ENCODE data around the gene MMD2.
A peak's percentile ranks its signal among the peaks of the same experiment; 100 is the strongest.

MMD2 gene

DNA sequence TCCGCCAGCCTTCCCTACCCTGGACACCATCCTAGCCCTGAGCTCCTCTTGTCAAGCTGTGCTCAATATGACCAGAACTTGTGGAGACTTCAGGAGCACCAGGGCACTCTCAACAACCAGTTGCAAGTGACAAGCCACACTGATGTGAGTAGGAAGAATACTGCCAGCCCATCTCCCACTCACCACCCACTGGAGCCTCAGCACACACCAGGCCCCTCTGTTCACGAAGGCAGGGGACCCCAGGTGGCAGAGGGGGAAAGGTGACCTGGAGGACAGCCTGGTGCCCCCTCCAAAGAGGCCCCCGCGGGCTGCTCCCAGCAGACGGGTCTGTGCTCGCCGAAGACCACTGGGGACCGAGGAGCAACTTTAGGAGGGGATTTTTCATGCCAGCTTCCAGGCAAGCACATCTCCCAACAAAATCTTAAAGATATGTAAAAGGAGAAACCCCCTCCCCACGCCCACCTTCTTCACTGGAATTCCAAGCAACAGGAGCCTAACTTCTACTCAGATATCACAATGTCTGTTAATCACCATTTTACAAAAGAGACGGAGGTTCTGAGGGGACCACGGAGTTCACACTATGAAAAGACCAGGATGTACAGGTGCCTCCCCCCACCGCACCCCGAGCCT, 1.0 kb downstream of the MMD2 start:
- DNase-seq (ENCODE audit: low spot score) = no peak

DNA sequence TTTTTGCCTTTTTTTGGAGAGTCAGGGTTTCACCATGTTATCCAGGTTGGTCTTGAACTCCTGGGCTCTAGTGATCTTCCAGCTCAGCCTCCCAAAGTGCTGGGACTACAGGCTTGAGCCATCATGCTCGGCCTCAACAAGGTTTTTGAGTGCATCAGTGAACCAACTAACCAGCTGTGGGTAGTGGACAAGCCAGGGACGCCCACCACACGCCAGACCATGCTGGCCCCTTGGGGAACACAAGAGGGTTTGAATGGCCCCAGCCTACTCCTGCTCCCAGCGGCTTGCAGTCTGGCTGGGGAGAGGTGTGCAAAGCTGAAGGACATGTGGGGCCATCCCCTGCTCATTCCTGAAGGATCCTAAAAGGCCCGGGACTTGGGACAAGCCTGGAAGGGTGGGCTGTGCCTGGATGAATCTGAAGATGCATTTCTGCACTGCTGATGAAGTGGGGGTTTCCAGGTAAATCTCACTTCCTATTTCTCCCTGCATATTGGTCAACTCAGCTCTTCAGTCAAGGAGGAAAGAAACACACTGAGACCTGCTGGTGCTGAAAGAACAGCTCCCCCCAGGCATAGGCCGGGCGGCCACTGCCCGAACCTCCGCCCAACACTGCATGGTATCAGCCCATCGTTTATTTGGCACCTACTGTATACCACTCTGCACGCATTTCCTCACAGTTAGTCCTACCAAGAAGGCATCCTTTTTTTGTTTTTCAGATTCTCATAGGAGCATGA, 6.9 kb downstream of the MMD2 start:
- peak; percentile 44 for DNase-seq (ENCODE audit: low spot score)

DNA sequence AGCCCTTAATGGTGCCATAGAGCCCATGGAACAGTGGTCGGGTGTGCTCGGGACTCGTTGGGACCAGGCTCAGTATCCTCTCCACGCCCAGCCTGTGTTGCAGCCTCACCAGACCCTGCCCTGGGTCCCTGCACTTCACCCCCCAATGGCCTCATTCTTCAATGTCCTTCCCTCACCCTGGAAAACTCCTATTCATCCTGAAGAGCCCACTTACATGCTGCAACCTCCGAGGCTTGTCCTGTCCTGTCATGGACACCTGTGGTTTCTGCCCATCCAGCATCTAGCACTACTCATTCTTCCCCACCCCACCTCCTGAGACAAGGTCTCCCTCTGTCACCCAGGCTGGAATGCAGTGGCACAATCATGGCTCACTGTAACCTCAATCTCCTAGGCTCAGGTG, 7.7 kb downstream of the MMD2 start:
- no peak for DNase-seq (ENCODE audit: low spot score)

DNA sequence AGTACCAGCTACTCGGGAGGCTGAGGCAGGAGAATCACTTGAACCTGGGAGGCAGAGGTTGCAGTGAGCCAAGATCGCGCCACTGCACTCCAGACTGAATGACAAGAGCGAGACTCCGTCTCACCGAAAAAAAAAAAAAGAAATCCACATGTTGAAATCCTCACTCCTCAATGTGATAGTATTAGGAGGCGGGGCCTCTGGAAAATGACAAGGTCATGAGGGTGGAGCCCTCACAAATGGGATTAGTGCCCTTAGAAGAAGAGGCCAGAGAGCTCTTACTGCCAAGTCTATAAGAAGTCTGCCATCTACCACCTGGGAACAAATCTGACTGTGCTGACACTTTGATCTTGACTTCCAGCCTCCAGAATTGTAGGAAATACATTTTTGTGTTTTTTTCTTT, 10.6 kb downstream of the MMD2 start:
- DNase-seq (ENCODE audit: low spot score) = no peak

DNA sequence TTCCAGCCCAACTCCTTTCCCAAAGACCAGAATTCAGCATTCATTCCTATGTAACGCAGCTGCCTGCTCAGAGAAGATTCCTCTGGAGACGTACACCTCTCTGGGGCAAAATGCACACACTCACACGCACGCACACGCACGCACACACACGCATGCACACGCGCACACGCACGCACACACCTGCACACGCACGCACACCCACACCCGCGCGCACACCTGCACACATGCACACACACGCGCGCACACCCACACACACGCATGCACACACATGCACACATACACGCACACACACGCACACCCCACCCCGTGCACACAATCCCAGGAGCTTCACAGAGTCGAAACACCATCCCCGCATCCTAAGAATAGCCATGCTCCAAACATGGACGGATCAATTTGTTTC, 13.0 kb downstream of the MMD2 start:
- no peak for DNase-seq (ENCODE audit: low spot score)

DNA sequence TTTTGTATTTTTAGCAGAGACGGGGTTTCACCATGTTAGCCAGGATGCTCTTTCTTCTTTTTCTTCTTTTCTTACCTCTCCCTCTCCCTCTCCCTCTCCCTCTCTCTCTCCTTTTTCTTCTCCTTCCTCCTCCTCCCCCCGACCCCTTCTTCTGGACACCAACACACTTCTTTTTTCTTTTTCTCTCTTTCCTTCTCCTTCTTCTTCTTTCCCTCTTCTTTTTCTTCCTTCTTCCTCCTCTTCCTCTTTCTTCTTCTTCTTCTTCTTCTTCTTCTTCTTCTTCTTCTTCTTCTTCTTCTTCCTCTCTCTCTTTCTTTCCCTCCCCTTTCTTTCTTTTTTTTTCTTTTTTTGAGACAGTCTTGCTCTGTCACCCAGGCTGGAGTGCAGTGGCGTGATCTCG, 14.0 kb downstream of the MMD2 start:
- no peak for DNase-seq (ENCODE audit: low spot score)

DNA sequence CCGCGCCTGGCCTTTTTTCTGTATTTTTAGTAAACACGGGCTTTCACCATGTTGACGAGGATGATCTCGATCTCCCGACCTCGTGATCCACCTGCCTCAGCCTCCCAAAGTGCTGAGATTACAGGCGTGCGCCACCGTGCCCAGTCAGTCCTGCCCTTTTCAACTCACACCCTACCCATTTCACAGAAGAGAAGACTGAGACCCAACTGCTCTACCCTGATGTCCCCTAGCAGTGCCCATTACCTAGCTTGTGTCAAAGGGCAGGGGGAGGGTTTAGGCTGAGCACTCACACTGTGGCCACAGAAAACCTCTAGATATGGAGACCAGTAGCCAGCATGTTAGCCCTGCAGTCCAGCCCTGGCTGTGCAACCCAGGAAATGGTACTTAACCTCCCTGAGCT, 15.7 kb downstream of the MMD2 start:
- no peak for DNase-seq (ENCODE audit: low spot score)

DNA sequence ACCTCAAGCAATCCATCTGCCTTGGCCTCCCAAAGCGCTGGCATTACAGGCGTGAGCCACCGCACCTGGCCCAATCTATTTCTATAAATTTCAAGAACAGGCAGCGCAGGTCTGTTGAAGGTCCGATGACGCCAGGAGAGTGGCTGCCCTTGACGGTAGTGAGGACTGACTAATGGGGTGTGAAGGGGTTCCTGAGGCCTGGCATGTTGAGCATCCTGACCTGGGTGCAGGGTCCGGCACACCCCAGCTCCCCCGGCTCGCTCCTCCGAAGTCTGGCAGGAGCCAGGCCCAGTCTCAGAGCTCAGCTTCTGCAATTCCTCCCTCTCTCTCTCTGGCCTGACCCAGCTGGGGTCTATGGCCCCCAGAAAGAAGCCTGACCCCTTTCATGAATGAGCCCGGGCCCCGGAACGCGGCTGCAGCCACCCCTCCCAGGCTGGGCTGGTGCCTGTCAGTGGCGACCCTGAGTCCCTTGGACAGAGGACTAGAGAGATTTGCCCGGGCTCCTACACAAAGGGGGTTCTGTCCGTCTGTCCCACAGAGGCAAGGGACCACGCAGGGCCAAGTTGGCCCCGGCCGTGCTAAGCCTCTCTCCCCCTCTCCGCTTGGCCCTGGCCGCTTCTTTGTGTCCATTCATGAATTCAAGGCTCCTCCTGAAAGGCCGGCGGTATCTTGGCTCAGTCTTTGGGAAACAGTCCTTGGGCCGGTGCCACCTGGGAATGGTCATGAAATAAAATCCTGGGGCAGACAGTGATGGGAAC, 18.8 kb downstream of the MMD2 start:
- DNase-seq (ENCODE audit: low spot score) = no peak

DNA sequence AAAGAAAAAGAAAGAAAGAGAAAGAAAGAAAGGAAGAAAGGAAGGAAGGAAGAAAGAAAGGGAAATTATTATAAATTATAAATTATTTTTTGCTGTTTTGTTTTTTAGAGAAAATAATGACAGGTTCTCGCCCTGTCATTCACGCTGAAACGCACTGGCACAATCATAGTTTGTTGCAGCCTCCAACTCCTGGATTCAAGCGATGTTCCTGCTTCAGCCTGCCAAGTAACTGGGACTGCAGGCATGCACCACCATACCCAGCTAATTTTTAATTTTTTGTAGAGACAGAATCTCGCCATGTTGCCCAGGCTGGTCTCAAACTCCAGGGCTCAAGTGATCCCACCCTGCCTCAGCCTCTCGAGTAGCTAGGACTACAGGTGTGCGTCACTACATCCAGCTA, 21.6 kb downstream of the MMD2 start:
- no peak for DNase-seq (ENCODE audit: low spot score)

DNA sequence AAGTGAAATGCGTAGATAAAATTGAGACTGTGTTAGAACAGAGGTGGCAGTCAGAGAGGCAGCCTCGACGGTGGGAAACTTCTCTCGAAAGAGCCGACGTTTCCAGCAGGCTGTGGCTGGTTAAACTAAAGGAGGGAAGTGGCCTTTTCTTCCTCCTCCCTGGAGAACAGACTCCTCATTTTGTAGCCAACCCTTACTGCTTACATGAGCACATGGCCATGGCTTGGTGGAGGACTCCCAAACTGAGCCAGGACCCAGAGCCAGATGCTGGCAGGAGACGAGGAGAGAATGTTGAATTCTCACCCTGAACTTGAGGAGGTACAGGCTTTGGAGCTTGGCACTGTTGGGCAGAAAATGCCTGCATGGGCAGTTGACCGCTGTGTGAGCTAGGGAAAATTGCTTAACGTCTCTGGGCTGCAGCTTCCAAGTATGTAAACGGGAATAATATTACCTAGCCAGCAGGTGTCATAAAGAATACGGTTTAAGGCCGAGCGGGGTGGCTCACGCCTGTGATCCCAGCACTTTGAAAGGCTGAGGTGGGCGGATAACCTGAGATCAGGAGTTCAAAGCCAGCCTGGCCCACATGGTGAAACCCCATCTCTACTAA, 24.5 kb downstream of the MMD2 start:
- DNase-seq (ENCODE audit: low spot score) = no peak

DNA sequence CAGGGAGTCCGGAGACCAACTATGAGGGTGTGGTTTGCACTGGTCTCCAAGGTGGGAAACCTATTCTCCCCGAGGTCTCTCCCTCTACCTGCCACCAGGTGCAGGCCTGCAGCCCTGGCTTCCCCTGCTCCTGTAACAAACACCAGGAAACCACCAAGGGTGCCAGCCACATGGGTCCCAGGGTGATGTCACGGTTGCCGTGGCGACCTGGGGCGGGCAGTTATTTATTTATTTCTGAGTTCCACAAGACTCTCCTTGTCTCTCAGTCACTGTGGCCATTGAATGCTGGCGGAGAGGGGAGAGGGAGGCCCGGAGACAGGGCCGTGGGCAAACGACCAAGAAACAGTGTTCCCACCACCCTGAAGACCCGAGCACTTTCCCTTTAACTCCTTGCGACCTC, 27.0 kb downstream of the MMD2 start:
- DNase-seq (ENCODE audit: low spot score) = peak; percentile 42

DNA sequence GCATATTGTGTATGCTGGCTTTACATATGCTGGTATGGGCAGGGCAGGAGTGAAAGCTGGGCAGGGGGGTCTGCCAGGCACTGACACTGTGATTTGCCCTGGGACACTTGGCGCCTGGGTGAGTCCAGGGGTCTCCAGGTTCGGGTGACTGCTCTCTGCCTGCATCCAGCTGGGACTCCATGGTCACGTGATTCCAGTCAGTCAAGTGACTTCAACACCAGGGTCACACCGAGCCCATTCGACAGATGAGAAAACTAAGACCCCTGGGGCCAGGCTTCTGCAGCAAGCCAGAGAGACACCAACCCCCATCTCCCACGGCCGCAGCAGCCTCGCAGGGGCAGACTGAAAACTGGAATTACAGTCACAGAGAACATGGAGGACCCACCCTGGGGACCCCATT, 30.0 kb downstream of the MMD2 start:
- DNase-seq (ENCODE audit: low spot score) = no peak

DNA sequence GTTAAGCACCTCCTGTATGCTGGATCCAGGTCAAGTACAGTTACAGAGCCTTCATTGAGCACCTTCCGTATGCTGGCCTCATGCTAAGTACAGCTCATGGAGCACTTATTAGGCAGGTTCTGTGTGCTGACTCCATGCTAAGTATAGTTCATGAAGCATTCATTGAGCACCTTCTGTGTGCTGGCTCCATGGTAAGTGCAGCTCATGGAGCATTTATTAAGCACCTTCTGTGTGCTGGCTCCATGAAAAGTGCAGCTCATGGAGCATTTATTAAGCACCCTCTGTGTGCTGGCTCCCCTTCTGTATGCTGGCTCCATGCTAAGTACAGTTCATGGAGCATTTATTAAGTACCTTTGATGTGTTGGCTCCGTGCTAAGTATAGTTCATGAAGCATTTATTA, 30.5 kb downstream of the MMD2 start:
- DNase-seq (ENCODE audit: low spot score) = no peak

DNA sequence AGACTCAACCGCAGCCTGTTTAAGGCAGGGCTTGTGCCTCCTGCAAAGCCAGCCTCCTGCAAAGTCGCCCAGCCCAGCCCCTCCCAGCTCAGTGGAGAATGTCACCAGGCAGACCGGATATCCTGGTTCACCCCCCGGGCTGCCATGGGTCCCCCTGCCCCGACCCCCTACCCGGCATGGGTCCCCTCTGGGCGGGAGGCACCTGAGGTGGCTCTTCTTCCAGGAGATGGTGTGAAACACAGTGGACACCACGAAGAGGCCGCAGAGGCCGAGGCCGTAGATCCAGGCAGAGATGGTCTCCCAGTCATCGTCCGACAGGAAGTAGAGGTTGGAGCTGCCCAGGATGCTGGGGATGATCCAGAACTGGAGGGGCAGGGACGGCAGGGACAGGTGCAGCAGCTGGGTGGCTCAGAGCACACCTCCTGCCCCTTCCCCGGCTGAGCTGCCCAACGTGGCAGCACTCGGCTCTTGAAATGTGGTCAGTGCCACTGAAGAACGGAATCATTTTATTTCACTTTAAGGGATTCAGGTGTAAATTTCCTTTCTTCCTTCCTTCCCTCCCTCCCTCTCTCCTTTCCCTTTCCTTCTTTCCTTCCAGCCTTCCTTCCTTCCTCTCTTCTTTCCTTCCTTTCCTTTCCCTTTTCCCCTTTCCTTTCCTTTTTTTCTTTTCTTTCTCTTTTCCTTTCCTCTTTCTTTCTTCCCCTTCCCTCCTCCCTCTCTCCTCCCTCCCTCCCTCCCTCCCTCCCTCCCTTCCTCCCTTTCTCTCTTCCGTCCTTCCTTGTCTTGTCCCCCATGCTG, 38.8 kb downstream of the MMD2 start:
- DNase-seq (ENCODE audit: low spot score) = no peak

DNA sequence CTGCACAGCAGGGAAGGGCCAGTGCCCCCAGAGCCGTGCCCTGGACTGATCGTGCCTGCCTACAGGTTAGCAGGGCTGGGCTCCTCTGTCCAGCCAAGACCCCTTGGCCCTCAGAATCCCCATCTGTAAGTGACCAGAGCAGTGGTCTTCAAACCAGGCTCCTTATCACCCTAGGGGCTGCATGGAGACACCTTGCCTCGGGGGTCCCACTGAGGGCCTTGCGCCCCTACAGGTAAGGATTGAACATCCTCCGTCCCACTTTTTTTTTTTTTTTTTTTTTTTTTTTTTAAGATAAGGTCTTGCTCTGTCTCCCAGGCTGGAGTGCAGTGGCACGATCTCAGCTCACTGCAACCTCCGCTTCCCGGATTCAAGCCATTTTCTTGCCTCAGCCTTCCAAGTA, 42.9 kb downstream of the MMD2 start:
- no peak for DNase-seq (ENCODE audit: low spot score)

DNA sequence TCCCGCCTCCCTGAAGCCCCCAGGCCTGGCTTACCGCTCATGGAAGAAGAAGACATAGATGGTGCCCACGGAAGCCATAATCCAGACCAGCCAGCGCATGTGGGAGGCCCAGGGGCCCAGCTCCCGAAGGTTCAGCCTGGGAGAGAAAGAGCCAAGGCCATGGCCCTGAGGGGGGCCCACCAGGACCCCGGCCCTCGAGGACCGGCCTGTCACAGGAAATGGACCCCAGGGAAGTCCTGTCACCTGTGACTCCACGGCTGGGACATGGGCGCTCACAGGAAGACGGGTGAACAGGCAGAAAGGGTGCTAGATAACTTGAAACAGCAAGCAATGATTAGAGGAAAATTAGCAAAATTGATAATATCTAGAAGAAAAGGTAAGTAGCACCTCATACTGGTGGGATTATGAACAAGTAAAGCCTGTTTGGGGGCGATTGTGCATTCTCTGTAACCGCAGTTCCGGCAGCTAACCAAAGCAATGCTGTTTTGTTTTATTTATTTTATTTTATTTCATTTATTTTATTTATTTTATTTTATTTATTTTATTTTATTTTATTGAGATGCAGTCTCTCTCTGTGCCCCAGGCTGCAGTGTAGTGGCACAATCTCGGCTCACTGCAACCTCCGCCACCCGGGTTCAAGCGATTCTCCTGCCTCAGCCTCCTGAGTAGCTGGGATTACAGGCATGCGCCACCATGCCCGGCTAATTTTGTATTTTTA, 47.7 kb downstream of the MMD2 start:
- no peak for DNase-seq (ENCODE audit: low spot score)

DNA sequence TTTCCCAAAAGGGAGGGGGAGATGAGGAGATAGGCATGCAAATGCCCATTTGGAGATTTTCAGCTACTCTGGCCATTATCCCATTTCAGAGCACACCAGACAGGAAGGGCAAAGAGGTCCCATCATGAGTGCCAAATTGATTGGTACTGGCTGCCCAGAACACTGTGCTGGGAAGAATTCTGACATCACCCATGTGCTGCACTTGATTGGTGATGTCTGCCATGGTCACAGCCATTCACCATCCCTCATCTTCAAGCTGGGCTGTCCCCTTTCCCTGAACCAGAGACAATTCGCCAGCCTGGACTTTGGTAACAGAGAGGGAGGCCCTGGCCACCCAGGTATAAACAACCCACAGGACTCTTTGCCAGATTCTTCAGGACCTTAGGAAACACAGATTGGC, 52.3 kb downstream of the MMD2 start:
- peak; percentile 28 for DNase-seq (ENCODE audit: low spot score)

DNA sequence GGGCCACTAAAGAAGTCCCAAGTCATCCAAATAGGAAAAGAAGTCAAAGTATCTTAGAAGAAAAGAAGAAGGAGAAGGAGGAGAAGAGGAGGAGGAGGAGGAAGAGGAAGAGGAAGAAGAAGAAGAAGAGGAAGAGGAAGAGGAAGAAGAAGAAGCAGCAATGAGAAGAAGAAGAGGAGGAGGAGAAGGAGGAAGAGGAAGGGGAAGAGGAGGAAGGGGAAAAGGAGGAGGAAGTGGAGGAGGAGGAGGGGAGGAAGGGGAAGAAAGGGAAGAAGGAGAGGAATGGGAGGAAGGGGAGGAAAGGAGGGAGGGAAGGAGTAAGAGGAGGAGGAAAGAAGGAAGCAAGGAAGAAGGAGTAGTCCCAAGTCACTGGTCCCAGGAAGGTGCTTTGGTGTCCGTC, 53.8 kb downstream of the MMD2 start:
- no peak for DNase-seq (ENCODE audit: low spot score)

DNA sequence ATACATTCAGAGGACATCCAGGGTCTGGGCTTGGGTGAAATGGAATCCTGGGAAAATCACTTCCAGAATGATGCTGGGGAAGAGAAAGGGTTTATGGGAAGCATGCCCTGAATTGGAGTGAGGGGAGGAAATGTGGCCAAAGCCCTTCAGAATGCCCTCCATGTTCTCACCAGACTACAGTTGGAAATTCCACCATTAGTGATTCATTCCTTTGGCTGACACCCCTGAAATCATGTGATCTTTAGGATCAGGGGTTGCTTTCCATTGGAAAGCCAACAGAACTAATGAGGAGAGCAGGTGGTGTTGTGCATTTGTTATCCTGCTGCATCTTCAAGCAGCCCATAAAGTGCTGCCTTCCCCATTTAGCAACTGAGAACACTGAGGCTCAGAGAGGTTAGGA, 54.6 kb downstream of the MMD2 start:
- DNase-seq (ENCODE audit: low spot score) = no peak

DNA sequence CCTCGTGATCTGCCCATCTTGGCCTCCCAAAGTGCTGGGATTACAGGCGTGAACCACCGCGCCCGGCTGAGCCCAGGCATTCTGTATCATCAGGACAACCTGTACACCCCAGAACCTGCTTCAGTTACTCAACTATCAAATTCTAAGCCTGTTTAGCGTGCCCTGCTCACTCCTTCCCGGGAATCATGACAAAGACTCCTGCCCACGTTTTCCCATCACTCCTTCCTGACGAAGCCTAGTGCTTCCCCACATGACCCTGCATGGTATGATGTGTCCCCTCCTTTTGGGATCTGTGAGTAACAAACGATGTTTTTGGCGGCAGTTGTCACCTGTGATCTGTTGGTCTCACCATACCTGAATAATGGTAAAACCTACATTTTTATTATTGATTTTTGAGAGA, 63.2 kb downstream of the MMD2 start:
- no peak for DNase-seq (ENCODE audit: low spot score)

DNA sequence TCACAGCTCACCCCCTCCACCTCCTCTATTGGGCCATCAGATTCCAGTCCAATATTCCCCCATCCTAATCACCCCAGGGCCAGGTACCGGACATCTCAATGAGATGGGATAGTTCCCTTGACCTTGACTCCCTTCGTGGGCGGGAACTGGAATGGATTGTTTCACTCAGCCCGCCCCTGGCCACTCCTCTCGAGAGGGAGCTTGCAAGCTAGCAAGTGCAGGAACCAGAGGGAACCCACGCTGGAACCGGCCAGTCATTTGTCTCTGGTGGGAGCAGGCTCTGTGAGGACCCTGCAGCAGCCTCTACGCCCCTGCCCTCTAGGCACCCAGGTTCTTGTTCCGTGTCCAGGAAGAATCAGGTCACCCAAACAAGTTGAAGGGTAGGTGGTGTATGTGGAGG, 64.5 kb downstream of the MMD2 start:
- no peak for DNase-seq (ENCODE audit: low spot score)

Data from NAMALWA (cell line).